KMS-11 (cell line): ENCODE data around the gene ZBTB39.

ENCODE experiments used
- H2AFZ ChIP-seq: fragments of 200-600 bp; sonication (generic); 2 replicates; pipeline ENCODE4 v1.6.1; 2016; ENCODE audit warnings: antibody characterized with exemption, mixed run types, low read depth
- H3K27ac ChIP-seq: fragments of 200-600 bp; sonication (generic); 2 replicates; pipeline ENCODE4 v1.6.1; 2016; ENCODE audit warnings: mild to moderate bottlenecking, mixed run types
- H3K27me3 ChIP-seq: fragments of 200-600 bp; sonication (generic); 2 replicates; pipeline ENCODE4 v1.6.1; 2017; ENCODE audit warnings: mild to moderate bottlenecking, low read depth, mixed run types, moderate library complexity; ENCODE audit not compliant: insufficient read depth
- H3K36me3 ChIP-seq: fragments of 200-600 bp; sonication (generic); 2 replicates; pipeline ENCODE4 v1.6.1; 2017; ENCODE audit warnings: mild to moderate bottlenecking, mixed run types; ENCODE audit not compliant: insufficient read depth
- H3K4me1 ChIP-seq: fragments of 200-600 bp; sonication (generic); 2 replicates; pipeline ENCODE4 v1.6.1; 2016; ENCODE audit warnings: mild to moderate bottlenecking, low read depth, mixed run types; ENCODE audit not compliant: poor library complexity, severe bottlenecking
- H3K4me2 ChIP-seq: fragments of 200-600 bp; sonication (generic); 2 replicates; pipeline ENCODE4 v1.7.0; 2016; ENCODE audit warnings: mild to moderate bottlenecking, mixed run types
- H3K4me3 ChIP-seq: fragments of 200-600 bp; sonication (generic); IDR thresholded peaks from 2 replicates; pipeline ENCODE4 v1.6.1; 2017; ENCODE audit warnings: low read depth, low read length, mixed read lengths; ENCODE audit not compliant: insufficient read depth
- H3K79me2 ChIP-seq: fragments of 200-600 bp; sonication (generic); 2 replicates; pipeline ENCODE4 v1.6.1; 2016; ENCODE audit warnings: low read depth, mixed run types; ENCODE audit not compliant: insufficient read depth
- H3K9ac ChIP-seq: fragments of 200-600 bp; sonication (generic); 2 replicates; pipeline ENCODE4 v1.6.1; 2016; ENCODE audit warnings: mild to moderate bottlenecking, mixed run types
- H4K20me1 ChIP-seq: fragments of 200-600 bp; sonication (generic); 2 replicates; pipeline ENCODE4 v1.6.1; 2016; ENCODE audit warnings: mild to moderate bottlenecking, mixed run types; ENCODE audit not compliant: insufficient read depth
- TF ChIP-seq, protein P1 (sequence below): fragments of 200-600 bp; sonication (generic); conservative IDR thresholded peaks from 2 replicates; pipeline ENCODE4 v1.6.1; 2017; ENCODE audit warnings: low read depth, mild to moderate bottlenecking, antibody characterized with exemption, low read length, moderate library complexity, mixed read lengths

ZBTB39 gene

DNA sequence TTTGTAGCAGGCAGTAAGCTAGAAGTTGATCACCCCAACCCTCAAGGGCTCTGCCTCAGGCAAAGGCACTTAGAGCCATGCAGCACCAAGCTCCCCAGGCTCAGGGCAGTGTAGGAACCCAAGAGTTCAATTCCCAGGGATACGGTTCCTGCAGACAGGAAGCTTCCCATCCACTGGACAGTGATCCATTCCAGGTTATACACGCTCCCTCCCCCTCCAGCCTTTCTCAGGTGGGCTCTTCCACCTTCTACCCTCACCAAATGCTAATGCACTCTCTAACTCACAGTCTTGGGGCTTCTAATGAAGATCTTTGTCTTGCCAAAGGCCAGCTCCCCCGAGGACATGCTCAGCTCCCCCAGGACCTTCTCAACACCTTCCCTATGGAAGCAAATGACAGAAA lies 30.9 kb upstream of the ZBTB39 start:
- Histone ChIP-seq H4K20me1 (no peaks in the 10 kb centered on the region), H3K4me2 (no peak overlapping the region), H3K27ac (no peak overlapping the region), H3K4me1 (no peaks in the 10 kb centered on the region), H3K9ac (no peak overlapping the region), H3K4me3 (no peak overlapping the region), H3K36me3 (no peaks in the 10 kb centered on the region), H3K79me2 (no peaks in the 10 kb centered on the region), H3K27me3 (no peaks in the 10 kb centered on the region; the same call in 1 of the 2 replicates), H2AFZ (no peak overlapping the region)
- TF ChIP-seq, protein P1, sequence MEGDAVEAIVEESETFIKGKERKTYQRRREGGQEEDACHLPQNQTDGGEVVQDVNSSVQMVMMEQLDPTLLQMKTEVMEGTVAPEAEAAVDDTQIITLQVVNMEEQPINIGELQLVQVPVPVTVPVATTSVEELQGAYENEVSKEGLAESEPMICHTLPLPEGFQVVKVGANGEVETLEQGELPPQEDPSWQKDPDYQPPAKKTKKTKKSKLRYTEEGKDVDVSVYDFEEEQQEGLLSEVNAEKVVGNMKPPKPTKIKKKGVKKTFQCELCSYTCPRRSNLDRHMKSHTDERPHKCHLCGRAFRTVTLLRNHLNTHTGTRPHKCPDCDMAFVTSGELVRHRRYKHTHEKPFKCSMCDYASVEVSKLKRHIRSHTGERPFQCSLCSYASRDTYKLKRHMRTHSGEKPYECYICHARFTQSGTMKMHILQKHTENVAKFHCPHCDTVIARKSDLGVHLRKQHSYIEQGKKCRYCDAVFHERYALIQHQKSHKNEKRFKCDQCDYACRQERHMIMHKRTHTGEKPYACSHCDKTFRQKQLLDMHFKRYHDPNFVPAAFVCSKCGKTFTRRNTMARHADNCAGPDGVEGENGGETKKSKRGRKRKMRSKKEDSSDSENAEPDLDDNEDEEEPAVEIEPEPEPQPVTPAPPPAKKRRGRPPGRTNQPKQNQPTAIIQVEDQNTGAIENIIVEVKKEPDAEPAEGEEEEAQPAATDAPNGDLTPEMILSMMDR, result no peak

DNA sequence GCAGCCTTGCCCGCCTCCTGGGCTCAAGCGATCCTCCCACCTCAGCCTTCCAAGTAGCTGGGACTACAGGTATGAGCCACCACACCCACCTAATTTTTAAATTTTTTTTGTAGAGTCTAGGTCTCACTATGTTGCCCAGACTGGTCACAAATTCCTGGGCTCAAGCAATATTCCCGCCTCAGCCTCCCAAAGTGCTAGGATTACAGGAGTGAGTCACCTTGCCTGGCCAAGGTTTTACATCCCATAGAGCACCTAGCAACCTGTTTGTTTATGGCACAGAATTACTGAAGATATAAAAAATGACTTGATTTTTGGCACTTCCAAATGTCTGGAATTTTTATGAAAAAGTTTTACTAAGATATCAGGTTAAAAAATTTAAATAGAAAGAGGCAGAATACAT lies 27.1 kb upstream of the ZBTB39 start:
- TF ChIP-seq, protein P1, result no peak
- H3K4me2 ChIP-seq, result no peak overlapping the region
- H3K9ac ChIP-seq, result no peak overlapping the region
- H3K4me1 ChIP-seq, result no peaks in the 10 kb centered on the region
- no peak overlapping the region for H2AFZ ChIP-seq
- H3K27me3 ChIP-seq, result no peaks in the 10 kb centered on the region
- no peaks in the 10 kb centered on the region for H4K20me1 ChIP-seq
- no peaks in the 10 kb centered on the region for H3K79me2 ChIP-seq
- no peak overlapping the region for H3K27ac ChIP-seq
- no peaks in the 10 kb centered on the region for H3K36me3 ChIP-seq
- H3K4me3 ChIP-seq, result no peak overlapping the region

DNA sequence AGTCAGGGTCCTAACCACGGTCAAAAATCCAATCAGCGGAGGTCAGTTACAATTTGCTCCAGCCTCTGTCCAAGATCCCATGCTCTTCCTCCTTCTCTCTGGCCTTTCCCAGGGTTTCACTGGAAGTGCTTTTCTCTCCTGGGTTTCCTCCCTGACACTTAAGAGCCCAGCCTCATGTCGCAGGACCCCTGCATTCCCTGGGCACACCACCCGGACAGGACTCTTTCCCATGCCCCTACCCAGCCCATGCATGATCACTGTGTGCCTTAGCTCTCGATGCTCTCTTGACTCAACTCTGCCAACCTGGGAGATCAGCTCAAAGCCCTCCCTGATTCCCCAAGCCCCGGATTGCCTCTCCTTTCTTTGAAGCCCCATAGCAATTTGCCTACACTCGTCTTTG lies 25.4 kb upstream of the ZBTB39 start:
- Histone ChIP-seq H3K4me1 (no peaks in the 10 kb centered on the region), H3K4me3 (no peak overlapping the region), H2AFZ (no peak overlapping the region), H3K79me2 (no peaks in the 10 kb centered on the region), H3K27ac (no peak overlapping the region), H3K27me3 (no peaks in the 10 kb centered on the region; the same call in 1 of the 2 replicates), H3K36me3 (no peaks in the 10 kb centered on the region), H3K9ac (no peak overlapping the region), H4K20me1 (no peaks in the 10 kb centered on the region), H3K4me2 (no peak overlapping the region)
- TF ChIP-seq, protein P1, result no peak

DNA sequence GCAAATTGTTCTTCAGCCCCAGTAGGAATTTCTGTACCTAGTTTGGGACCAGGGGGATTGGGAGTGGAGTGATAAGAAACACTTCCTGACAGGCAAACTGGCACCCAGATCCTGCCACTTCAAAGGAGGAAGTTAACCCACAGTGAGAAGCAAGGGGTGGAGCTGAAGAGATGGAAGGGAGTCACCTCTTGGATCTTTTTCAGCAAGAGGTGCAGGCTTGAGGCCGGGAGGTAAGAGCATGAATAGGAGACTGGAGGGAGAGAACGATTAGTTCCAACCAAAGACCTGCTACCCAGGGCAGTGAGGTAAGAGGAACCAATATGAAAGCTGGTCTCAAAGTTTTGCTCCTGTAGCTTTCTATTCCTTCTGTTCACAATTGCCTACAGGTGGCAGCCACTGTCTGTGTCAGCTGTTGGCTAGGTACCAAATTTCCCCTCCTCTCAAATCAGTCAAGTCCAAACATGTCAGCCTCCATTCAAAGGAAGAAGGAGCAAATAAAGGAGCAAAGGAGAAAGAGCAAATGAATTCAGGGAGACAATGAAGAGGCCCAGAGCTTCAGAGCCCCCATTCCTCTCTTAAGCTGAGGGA lies 24.9 kb upstream of the ZBTB39 start:
- no peak overlapping the region for H3K9ac ChIP-seq

More for the DNA sequence above, 24.9 kb upstream of the ZBTB39 start:
- H3K36me3 ChIP-seq, result no peaks in the 10 kb centered on the region
- H3K4me2 ChIP-seq, result no peak overlapping the region
- H3K79me2 ChIP-seq, result no peaks in the 10 kb centered on the region
- H3K27me3 ChIP-seq, result peaks cover 4% of the 10 kb centered on the region; the same call in 1 of the 2 replicates
- TF ChIP-seq, protein P1, result no peak
- H2AFZ ChIP-seq, result peak overlapping the region; percentile 3; the same call in 1 of the 2 replicates
- H3K4me3 ChIP-seq, result no peak overlapping the region
- H3K4me1 ChIP-seq, result no peaks in the 10 kb centered on the region
- no peaks in the 10 kb centered on the region for H4K20me1 ChIP-seq
- no peak overlapping the region for H3K27ac ChIP-seq
